ENCODE measurements around the gene OR5W2.
"Not testable (repeated sequence)": the region's sequence is repeated elsewhere in the genome, so short reads cannot be mapped to it uniquely, and the experiment has no call there.

The OR5W2 gene

GRCh38 chr11:55914482-55914881, at the start of gene OR5W2:
OR5W2 (minus strand) TSS chr11:55914582; CDS start chr11:55914582, 0 bp downstream.
- DNase-seq (ENCODE audit: low read depth), result no peak

DNA sequence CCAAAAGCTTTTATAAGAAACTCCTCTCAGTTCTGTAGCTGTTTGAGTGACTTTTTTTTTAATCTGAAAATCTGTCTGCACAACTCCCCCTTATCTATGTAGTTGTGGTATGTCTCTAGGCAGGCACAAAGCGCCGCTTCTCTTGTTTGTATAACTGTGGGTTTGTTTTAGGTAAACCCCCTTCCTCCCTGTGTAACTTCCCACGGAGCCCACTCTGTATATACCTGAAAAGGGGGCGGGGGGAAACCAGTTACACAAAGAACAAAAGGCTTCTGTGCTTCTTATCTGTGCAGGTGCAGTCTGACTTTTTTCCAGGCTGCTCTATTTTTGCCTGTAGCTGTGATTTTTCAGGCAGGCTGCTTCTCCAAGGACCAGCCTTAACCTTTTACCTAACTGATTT, 42.1 kb upstream of the OR5W2 start:
- DNase-seq (ENCODE audit: low read depth), result no peak

DNA sequence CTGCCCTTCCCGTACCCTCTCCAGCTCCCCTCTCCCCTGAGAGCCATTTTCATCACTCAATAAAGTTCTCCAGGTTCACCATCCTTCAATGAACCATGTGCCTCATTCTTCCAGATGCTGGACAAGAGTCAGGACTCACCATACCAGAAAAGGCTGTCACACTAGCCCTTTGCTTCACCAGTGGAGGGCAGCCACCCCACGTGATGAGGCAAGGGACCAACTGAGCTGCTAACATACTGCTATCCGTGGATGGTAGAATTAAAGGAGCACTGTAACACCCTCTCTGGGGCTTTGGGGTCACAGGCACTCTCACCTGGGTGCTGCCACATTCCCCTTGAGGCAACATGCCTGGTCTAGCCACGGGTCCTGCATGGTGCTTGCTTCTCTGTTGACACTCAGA, 34.9 kb upstream of the OR5W2 start:
- DNase-seq (ENCODE audit: low read depth), result no peak

DNA sequence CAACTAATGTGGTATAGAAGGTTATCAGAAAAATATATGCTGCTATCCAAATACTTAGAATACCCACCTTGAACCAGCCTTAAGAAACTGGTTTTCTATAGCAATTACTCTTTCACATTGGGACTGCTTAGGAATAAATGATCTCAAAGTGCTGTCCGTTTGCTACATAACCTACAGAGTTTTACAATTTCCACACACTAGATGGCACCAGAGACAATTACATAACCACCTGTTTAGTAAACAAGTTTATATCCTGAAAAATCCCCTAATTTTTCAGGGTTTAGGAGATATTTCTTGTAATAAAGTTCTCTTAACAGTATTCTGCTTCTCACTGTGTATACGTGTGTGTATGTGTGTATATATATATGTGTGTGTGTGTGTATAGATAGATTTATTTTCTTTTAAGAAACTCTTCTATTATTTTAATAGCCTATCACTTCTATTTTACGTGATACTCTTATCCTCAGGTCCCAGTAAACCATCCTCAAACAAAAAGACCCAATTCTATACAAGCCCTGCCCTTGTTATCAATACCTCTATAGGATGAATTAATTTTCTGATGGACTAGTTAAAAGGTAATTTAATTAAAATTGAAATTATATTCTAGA, 28.5 kb upstream of the OR5W2 start:
- no peak for DNase-seq (ENCODE audit: low read depth)

DNA sequence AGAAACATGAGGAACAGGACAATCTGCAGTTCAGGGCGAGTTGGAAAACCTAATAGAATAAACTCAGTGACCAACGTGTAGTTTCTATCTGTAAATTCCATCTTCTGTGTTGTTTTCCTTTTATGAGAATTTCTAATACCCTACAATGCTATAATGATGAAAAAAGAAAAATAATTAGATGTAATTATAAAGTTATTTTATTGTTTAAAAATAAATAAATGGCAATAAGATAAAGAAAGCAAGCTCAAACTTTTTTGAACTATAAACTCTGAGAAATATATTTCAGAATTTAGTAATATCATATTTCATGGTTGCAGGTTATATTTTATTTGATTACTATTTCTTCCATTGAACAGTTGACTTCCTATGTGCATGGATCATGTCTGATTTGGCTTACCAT, 21.9 kb upstream of the OR5W2 start, which contains the start of gene OR5I1:
OR5I1 (minus strand) TSS at position 101 of the 400 bp plus-strand sequence; CDS start at position 101, 0 bp downstream.
- no peak for DNase-seq (ENCODE audit: low read depth)

- no peak for DNase-seq (ENCODE audit: low read depth)
These were observed 6.2 kb upstream of the OR5W2 start for GRCh38 chr11:55920537-55920936.

- no peak for DNase-seq (ENCODE audit: low read depth)
These were observed 12.1 kb downstream of the OR5W2 start for GRCh38 chr11:55902308-55902707.

GRCh38 chr11:55895216-55895615, 19.2 kb downstream of the OR5W2 start:
- DNase-seq (ENCODE audit: low read depth), result no peak

- DNase-seq (ENCODE audit: low read depth), result not testable (repeated sequence)
These were observed 28.9 kb downstream of the OR5W2 start for GRCh38 chr11:55885481-55885880.

DNA sequence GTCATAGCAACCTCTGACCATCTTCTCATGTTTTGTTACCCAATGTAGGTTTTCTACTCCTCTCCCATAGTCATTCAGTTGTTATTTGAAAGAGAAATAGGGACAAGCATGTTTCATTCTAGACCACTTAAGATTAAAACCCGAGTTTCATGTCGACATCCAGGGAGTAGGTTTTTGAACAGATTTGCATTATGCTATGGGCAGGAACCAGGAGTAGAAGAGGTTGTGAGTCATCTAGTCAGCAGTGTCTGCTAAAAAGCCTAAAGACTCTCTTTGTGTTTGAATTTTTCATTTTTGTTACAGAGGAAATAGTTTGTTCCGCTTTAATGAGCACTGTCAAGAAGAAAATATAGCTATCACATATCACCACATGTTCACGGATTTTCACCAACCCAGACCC, 29.4 kb downstream of the OR5W2 start:
- not testable (repeated sequence) for DNase-seq (ENCODE audit: low read depth)

DNA sequence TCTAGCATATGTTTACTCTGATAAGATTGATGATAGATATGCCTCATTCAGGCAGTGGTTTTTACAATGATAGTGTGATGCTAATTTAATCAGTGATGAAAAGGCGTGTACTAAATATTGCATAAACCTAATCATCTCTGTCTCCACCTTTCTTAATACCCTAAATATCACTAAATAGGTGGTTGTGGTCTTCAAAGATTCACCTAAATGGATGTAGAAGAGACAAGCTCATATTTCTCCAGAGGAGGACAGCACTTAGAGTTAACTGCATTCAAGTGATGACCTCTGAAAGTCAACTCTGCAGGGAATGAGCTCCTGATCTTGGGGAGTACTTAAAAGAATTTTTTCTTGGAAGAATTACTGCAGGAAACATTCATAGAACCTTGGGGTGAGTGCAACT, 31.4 kb downstream of the OR5W2 start, which contains the start of gene TRIM51:
TRIM51 (plus strand) TSS at position 301 of the 400 bp plus-strand sequence. CDS start 2,132 bp downstream, outside the sequence.
- not testable (repeated sequence) for DNase-seq (ENCODE audit: low read depth)

DNA sequence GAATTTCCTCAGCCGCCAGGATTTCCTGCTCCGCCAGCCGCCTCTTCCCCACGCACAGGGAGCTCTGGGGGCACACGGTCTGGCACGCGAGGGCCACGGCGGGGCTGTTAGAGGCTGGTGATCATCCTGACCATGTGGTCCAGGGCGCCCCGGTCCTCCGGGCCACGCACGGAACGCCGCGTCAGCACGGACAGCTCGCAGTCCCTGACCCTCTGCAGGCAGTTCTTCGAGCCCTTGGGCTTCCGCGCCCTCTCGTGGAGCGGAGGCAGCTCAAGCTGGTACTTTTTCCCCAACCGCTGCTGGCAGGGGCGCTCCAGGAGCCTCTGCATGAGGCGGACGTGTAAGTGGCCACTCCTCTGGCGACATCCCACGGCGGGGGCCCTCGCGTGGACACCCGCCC, 41.2 kb downstream of the OR5W2 start:
- not testable (repeated sequence) for DNase-seq (ENCODE audit: low read depth)

GRCh38 chr11:55872731-55873130, 41.7 kb downstream of the OR5W2 start:
- not testable (repeated sequence) for DNase-seq (ENCODE audit: low read depth)

DNA sequence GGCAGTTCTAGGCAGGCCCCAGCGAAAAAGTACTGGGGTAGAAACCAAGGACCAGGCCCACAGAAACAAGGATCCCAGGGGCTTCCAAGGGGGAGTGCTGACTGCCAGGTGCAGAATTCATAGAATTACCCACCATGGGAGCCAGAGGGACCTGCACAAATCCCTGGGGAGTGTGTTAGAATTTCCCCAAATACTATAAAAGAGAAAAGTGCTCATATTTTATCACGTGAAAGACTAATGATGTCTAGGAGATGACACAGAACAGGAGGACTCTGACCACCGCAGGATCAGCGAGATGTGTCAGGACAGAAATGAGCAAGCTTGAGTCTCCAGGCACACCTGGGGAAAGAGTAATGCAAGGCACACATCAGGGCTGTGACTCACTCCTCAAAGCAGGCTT, 47.0 kb downstream of the OR5W2 start:
- DNase-seq (ENCODE audit: low read depth), result not testable (repeated sequence)

All from stimulated activated CD8-positive, alpha-beta memory T cell treated with anti-CD3 and anti-CD28 coated beads, Interleukin-7, amount 100 ng/mL, for 24 hours (primary cell).